ENCODE results near the gene ATG16L1.

The ATG16L1 gene

DNA sequence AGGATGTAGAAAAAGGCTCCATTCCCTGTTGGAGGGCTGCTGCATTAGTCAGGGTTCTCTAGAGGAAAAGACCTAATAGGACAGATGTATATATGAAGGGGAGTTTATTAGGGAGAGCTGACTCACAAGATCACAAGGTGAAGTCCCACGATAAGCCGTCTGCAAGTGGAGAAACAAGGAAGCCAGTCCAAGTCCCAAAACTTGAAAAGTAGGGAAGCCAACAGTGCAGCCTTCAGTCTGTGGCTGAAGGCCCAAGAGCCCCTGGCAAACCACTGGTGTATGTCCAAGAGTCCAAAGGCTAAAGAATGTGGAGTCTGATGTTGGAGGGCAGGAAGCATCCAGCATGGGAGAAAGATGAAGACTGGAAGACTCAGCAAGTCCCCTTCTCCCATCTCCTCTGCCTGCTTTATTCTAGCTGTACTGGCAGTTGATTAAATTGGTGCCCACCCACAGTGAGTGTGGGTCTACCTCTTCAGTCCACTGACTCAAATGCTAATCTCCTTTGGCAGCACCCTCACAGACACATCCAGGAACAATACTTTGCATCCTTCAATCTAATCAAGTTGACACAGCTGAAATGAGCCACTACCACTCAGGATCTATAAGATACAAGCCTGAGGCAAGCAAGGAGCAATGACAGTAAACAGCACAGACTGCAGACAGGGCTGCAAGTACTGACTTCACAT, 30.0 kb upstream of the ATG16L1 start:
- CTCF ChIA-PET: no interaction called here

More for the DNA sequence above, 30.0 kb upstream of the ATG16L1 start:
- Histone ChIP-seq H3K4me3 (ENCODE audit: low read depth, low read length) (no peak overlapping the region), H3K4me1 (ENCODE audit: control insufficient read depth, insufficient read depth, low read length) (no peaks in the 10 kb centered on the region), H3K36me3 (ENCODE audit: control insufficient read depth in 2 of 2, insufficient read depth in 1 of 2, low read length in 2 of 2) (no peaks in the 10 kb centered on the region), H3K9me3 (ENCODE audit: control insufficient read depth, insufficient read depth, low read depth, low read length) (no peaks in the 10 kb centered on the region), H3K27ac (ENCODE audit: extremely low read depth, low read depth, low read length) (no peak overlapping the region)
- POLR2A ChIA-PET: interaction anchor here (0.6 kb wide), 1 partner anchor 8 kb away, joined by 3 read pairs; no protein-coding TSS in a partner anchor
- TF ChIP-seq ZNF169 (tag by site-specific recombination; IDR thresholded peaks at IDR 0.05) (no peak), ZNF354C (tag by site-specific recombination; IDR thresholded peaks at IDR 0.05; ENCODE audit: borderline replicate concordance, low read depth) (no peak), ZBTB48 (tag by site-specific recombination; IDR thresholded peaks at IDR 0.05) (no peak), ZNF600 (tag by site-specific recombination; IDR thresholded peaks at IDR 0.05) (no peak), ZNF214 (tag by site-specific recombination; IDR thresholded peaks at IDR 0.05; ENCODE audit: borderline replicate concordance) (no peak), RBAK (tag by site-specific recombination; IDR thresholded peaks at IDR 0.05) (no peak), ZNF692 (tag by site-specific recombination; IDR thresholded peaks at IDR 0.05) (no peak), ZFHX2 (tag by site-specific recombination; conservative IDR thresholded peaks at IDR 0.05) (no peak), TSHZ1 (tag by site-specific recombination; IDR thresholded peaks at IDR 0.05; ENCODE audit: borderline replicate concordance) (no peak), ZNF624 (tag by site-specific recombination; IDR thresholded peaks at IDR 0.05) (no peak), ZNF510 (tag by site-specific recombination; IDR thresholded peaks at IDR 0.05; ENCODE audit: insufficient replicate concordance) (no peak), PRDM1 (tag by site-specific recombination; IDR thresholded peaks at IDR 0.05) (no peak)
- TF ChIP-seq, protein P1, sequence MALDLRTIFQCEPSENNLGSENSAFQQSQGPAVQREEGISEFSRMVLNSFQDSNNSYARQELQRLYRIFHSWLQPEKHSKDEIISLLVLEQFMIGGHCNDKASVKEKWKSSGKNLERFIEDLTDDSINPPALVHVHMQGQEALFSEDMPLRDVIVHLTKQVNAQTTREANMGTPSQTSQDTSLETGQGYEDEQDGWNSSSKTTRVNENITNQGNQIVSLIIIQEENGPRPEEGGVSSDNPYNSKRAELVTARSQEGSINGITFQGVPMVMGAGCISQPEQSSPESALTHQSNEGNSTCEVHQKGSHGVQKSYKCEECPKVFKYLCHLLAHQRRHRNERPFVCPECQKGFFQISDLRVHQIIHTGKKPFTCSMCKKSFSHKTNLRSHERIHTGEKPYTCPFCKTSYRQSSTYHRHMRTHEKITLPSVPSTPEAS (tag by site-specific recombination; IDR thresholded peaks at IDR 0.05): no peak
- TF ChIP-seq, protein P2, sequence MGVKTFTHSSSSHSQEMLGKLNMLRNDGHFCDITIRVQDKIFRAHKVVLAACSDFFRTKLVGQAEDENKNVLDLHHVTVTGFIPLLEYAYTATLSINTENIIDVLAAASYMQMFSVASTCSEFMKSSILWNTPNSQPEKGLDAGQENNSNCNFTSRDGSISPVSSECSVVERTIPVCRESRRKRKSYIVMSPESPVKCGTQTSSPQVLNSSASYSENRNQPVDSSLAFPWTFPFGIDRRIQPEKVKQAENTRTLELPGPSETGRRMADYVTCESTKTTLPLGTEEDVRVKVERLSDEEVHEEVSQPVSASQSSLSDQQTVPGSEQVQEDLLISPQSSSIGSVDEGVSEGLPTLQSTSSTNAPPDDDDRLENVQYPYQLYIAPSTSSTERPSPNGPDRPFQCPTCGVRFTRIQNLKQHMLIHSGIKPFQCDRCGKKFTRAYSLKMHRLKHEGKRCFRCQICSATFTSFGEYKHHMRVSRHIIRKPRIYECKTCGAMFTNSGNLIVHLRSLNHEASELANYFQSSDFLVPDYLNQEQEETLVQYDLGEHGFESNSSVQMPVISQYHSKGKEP (tag by site-specific recombination; IDR thresholded peaks at IDR 0.05): no peak

Data from HEK293 (cell line).